Uterus (tissue), 4 donors: ENCODE measurements around the gene KAZALD1. TPM values are rescaled to one million over a fixed set of nuclear protein-coding genes. Genes with fewer than 3 reads are reported as not detected.

Experiments
- DNase-seq, 2 donors: peaks; one replicate each; pipeline ENCODE4 v3.0.0-alpha.2; 2019 to 2020
- H3K27ac ChIP-seq, 2 donors: fragments of 200-600 bp; sonication (generic); 1 replicate in 1 of 2; 2 replicates in 1 of 2; pipeline ENCODE4 v1.5.1; 2016 to 2018
- H3K27me3 ChIP-seq, 2 donors: fragments of 200-600 bp; sonication (generic); one replicate each; pipeline ENCODE4 v1.5.1; 2018 to 2019; ENCODE audit warnings: control low read depth in 1 of 2
- H3K36me3 ChIP-seq, 2 donors: fragments of 200-600 bp; sonication (generic); one replicate each; pipeline ENCODE4 v1.5.1; 2019; ENCODE audit warnings: control low read depth in 1 of 2
- H3K4me1 ChIP-seq, 2 donors: fragments of 200-600 bp; sonication (generic); one replicate each; pipeline ENCODE4 v1.5.1; 2018 to 2019; ENCODE audit warnings: control low read depth in 1 of 2
- H3K4me3 ChIP-seq, 2 donors: fragments of 200-600 bp; sonication (generic); 1 replicate in 1 of 2; 2 replicates in 1 of 2; pipeline ENCODE4 v1.5.1; 2018 to 2019; ENCODE audit warnings: mild to moderate bottlenecking in 1 of 2
- H3K9me3 ChIP-seq, 2 donors: fragments of 200-600 bp; sonication (generic); one replicate each; pipeline ENCODE4 v1.5.1; 2019; ENCODE audit warnings: control low read depth in 1 of 2
- POLR2A ChIP-seq, 2 donors: fragments of 450-650 bp; IDR thresholded peaks; one replicate each; pipeline ENCODE4 v1.6.1; 2016; ENCODE audit warnings: antibody characterized with exemption in 2 of 2, mild to moderate bottlenecking in 1 of 2, moderate library complexity in 1 of 2
- intact Hi-C: fragments of 100-400 bp; cut with DNase I; formaldehyde crosslinking; loops from one replicate; pipeline ENCODE4 v1.15.1; 2023; ENCODE audit warnings: low total_unique reads
- total RNA-seq, 4 donors: library from RNA; depleted of rRNA in 3 of 4; stranded (reverse); fragments of >200 nt in 3 of 4; gene quantifications; one replicate each; pipeline versions ENCODE4 v1.1.0 to v1.2.4, GENCODE V29; 2014 to 2023
- TF ChIP-seq, protein P1 (sequence below), 4 experiments: fragments of 200-600 bp in 2 of 4; fragments of 450-650 bp in 2 of 4; sonication (generic) in 2 of 4; IDR thresholded peaks; one replicate each; pipeline ENCODE4 v1.5.1; 2016 to 2019; ENCODE audit warnings: antibody characterized with exemption in 4 of 4, mild to moderate bottlenecking in 2 of 4, moderate library complexity in 1 of 4
- donor health status: DM: yes; HTN: yes; CAD: no.

The KAZALD1 gene
- total RNA-seq, 4 donors from 2014 or later: 0.26 to 34.6 (median 6.3) TPM; not detected in 1

DNA sequence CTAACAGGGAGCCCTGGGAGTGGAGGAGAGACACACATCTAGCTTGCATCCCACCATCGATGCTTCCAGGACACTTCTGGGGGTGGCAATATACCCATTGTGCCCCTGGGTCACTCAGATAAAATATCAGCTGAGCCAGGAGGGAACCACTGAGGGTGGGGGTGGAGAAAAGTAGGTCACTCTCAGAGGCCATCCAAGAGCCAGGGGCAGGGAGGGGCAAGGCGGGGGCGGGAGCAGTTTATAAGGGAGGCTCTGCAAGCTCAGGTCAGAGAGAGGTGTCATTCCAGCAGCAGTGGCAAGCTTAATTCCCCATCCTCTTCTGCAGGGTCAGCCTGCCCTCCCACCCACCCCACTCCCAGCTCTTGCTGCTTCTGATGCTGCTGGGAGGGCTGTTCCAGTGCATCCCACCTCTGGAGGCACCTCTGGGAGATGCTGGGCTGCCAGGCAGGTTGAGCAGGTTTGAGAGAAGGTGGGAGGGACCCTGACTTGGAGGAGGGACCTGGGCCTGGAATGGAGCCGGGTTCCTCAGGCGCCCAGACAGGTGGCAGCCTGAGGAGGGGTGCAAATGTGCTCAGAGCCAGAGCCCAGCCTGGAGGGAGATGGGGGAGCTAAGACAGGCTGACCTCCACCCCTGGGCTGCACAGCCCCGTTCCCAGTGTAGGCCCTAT is 49.2 kb downstream of the KAZALD1 start:
- H3K9me3 ChIP-seq: no peaks in the 10 kb centered on the region
- no peaks in the 10 kb centered on the region for H3K27me3 ChIP-seq
- no peak overlapping the region for H3K27ac ChIP-seq
- H3K4me1 ChIP-seq: no peaks in the 10 kb centered on the region
- intact Hi-C loops: no loop called here
- DNase-seq: no peak
- TF ChIP-seq POLR2A (IDR thresholded peaks at IDR 0.05): no peak
- TF ChIP-seq, protein P1, sequence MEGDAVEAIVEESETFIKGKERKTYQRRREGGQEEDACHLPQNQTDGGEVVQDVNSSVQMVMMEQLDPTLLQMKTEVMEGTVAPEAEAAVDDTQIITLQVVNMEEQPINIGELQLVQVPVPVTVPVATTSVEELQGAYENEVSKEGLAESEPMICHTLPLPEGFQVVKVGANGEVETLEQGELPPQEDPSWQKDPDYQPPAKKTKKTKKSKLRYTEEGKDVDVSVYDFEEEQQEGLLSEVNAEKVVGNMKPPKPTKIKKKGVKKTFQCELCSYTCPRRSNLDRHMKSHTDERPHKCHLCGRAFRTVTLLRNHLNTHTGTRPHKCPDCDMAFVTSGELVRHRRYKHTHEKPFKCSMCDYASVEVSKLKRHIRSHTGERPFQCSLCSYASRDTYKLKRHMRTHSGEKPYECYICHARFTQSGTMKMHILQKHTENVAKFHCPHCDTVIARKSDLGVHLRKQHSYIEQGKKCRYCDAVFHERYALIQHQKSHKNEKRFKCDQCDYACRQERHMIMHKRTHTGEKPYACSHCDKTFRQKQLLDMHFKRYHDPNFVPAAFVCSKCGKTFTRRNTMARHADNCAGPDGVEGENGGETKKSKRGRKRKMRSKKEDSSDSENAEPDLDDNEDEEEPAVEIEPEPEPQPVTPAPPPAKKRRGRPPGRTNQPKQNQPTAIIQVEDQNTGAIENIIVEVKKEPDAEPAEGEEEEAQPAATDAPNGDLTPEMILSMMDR (IDR thresholded peaks at IDR 0.05): no peak
- no peaks in the 10 kb centered on the region for H3K36me3 ChIP-seq
- no peak overlapping the region for H3K4me3 ChIP-seq

DNA sequence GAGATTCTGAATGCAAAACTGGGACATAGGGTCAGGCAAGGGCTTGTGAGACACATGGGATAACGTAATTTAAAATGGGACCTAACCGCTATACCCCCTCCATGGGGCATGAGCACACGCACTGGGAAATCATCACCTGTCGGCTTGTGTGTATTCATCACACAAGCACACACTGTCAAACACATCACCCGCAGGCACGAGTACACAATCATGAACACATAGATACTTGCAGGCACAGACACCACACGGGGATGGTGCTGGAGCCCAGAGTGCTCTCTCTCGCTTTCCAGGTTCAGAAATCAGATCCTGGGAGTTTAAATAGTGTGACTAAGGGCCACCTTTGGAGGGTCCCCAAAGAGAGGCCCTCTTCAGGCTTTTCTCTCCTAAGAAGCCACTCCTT is 49.8 kb downstream of the KAZALD1 start:
- Histone ChIP-seq H3K9me3 (no peaks in the 10 kb centered on the region), H3K27ac (no peak overlapping the region), H3K27me3 (no peaks in the 10 kb centered on the region), H3K4me1 (no peaks in the 10 kb centered on the region), H3K4me3 (no peak overlapping the region), H3K36me3 (no peaks in the 10 kb centered on the region)
- intact Hi-C loops: no loop called here
- DNase-seq: no peak
- TF ChIP-seq POLR2A (IDR thresholded peaks at IDR 0.05): no peak
- TF ChIP-seq, protein P1 (IDR thresholded peaks at IDR 0.05): no peak

DNA sequence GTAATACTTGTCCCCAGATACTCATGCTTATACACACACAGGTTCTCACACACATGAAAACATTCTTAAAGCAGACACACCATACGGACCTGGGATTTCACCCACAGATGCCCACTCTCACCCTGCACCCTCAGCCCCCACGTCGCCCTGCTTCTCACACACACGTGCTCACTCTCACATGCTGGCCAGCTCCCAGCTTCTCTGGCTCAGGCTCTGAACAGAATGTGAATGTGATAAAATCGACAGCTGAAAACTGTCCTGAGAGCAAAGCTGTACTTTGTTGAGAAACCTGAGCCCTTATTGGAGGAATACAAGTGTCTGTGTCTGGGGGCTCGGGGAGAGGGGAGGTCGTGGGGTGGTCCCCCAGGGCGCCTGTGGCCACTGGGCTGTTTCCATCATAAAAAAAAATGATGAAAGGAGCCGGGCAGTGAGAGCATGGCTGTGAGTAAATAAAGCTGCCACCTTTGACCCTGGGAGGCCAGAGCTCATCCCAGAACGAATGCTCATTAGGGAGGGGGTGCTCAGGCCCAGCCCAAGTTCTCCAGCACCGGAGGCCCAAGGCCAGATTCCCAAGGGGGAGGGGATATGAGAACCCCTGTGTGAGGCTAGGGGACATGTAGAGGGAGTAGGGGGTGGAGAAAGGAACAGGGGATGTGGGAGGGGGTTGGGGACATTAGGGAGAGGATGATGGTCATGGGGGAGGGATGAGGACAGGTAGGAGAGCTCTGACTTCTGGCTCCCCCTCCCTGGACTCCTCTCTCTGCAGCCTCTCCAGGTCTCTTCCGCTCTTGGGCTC is 51.2 kb downstream of the KAZALD1 start:
- Histone ChIP-seq H3K27ac (no peak overlapping the region), H3K9me3 (no peaks in the 10 kb centered on the region), H3K4me3 (no peak overlapping the region), H3K36me3 (no peaks in the 10 kb centered on the region), H3K4me1 (no peaks in the 10 kb centered on the region), H3K27me3 (no peaks in the 10 kb centered on the region)
- intact Hi-C loops: no loop called here
- no peak for TF ChIP-seq POLR2A (IDR thresholded peaks at IDR 0.05)
- TF ChIP-seq, protein P1 (IDR thresholded peaks at IDR 0.05): no peak
- no peak for DNase-seq

DNA sequence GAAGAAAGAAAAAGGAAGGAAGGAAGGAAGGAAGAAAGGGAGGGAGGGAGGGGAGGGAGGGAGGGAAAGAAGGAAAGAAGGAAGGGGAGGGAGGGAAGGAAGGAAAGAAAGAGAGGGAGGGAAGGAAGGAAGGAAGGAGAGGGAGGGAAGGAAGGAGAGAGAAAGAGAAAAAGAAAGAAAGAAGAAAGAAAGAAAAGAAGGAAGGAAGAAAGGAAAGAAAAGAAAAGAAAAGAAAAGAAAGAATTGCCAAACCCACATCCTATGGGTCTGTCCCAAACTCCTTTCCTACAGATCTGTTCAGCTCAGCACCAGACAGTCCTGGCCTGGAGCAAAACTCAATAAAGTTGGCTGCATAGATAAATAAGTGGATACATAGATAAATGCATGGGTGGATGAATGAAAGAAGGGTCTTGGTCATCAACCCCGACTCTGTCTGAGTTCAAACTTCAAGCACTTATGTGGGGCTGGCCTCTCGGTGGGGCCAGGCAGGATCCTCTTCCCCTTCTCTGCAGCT is 52.2 kb downstream of the KAZALD1 start:
- intact Hi-C loops: no loop called here
- TF ChIP-seq POLR2A (IDR thresholded peaks at IDR 0.05): no peak
- TF ChIP-seq, protein P1 (IDR thresholded peaks at IDR 0.05): no peak
- H3K9me3 ChIP-seq: no peaks in the 10 kb centered on the region
- no peaks in the 10 kb centered on the region for H3K4me1 ChIP-seq
- no peak overlapping the region for H3K27ac ChIP-seq
- DNase-seq: no peak
- H3K4me3 ChIP-seq: no peak overlapping the region
- H3K36me3 ChIP-seq: no peaks in the 10 kb centered on the region
- no peaks in the 10 kb centered on the region for H3K27me3 ChIP-seq

DNA sequence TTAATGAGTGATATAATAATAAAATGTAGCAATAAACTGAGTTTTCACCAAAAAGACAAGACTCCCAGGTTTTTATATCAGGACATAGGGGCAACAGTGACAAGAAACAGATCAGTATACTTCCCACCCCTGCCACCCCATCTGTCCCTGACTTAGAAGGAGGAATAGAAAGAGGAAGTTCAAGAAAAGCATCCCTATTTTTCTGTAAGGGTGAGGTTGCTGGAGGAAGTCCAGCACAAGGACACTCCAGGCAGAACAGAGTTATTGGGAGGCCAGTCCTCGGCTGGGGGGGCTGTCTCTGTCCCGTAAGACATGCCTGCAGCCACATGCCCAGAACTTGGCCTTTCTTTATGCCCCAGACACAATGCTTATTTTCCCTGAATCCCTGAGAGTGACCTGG is 52.9 kb downstream of the KAZALD1 start:
- DNase-seq: no peak
- Histone ChIP-seq H3K9me3 (no peaks in the 10 kb centered on the region), H3K27me3 (no peaks in the 10 kb centered on the region), H3K27ac (no peak overlapping the region), H3K36me3 (no peaks in the 10 kb centered on the region), H3K4me1 (no peaks in the 10 kb centered on the region), H3K4me3 (no peak overlapping the region)
- intact Hi-C loops: no loop called here
- TF ChIP-seq, protein P1 (IDR thresholded peaks at IDR 0.05): no peak
- no peak for TF ChIP-seq POLR2A (IDR thresholded peaks at IDR 0.05)
